HepG2 (cell line): ENCODE data around the gene CENATAC.

Experiments
- CREB1 ChIP-seq, 2 experiments: fragments of 450-650 bp in 1 of 2; IDR thresholded peaks; 2 replicates each; pipeline ENCODE4 v1.6.1; 2016 to 2017; ENCODE audit warnings: control low read depth in 1 of 2, mild to moderate bottlenecking in 1 of 2, missing compliant biosample characterization in 1 of 2, missing genetic modification characterization in 1 of 2
- DNMT3B ChIP-seq: conservative IDR thresholded peaks from 2 replicates; pipeline ENCODE4 v1.6.1; 2016; ENCODE audit warnings: missing biosample characterization, control low read depth
- KLF9 ChIP-seq: IDR thresholded peaks from 2 replicates; pipeline ENCODE4 v1.6.1; 2016; ENCODE audit warnings: low read depth
- PHB2 ChIP-seq: fragments of 450-650 bp; IDR thresholded peaks from 2 replicates; pipeline ENCODE4 v1.6.1; 2018; ENCODE audit not compliant: partially characterized antibody
- POLR2AphosphoS2 ChIP-seq: IDR thresholded peaks from 2 replicates; pipeline ENCODE4 v1.6.1; 2011; ENCODE audit warnings: low read depth, low read length, improper control_type of control experiment
- TF ChIP-seq, protein P1 (sequence below): sonication (generic); formaldehyde crosslinking; IDR thresholded peaks from 2 replicates; pipeline ENCODE4 v1.5.0; 2020; ENCODE audit warnings: mild to moderate bottlenecking, missing genetic modification reagents, moderate library complexity
- TF ChIP-seq, protein P2 (sequence below): sonication (generic); formaldehyde crosslinking; IDR thresholded peaks from 2 replicates; pipeline ENCODE4 v1.8.0; 2022; ENCODE audit warnings: missing genetic modification reagents, mild to moderate bottlenecking, moderate library complexity, borderline replicate concordance

DNA sequence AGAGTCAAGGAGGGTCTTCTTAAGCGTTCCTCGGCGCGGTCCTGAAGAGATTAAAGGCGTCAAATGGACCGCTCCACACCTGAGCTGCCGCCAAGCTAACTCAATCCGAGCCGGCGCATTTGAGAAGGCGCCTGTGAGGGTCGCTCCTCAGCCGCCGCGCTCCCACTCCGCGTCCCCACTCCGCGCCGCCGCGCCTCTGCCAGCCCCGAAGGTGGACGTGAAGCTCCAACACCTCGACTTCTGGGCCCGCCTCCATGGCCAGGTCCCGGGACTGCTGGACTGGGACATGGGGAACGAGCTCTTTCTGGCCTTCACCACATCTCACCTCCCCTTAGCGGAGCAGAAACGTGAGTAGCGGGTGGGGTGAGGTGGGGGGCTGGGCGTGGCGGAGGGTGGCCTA lies 26.3 kb upstream of the CENATAC start, which contains the start of gene FOXR1:
- TF ChIP-seq, protein P1, sequence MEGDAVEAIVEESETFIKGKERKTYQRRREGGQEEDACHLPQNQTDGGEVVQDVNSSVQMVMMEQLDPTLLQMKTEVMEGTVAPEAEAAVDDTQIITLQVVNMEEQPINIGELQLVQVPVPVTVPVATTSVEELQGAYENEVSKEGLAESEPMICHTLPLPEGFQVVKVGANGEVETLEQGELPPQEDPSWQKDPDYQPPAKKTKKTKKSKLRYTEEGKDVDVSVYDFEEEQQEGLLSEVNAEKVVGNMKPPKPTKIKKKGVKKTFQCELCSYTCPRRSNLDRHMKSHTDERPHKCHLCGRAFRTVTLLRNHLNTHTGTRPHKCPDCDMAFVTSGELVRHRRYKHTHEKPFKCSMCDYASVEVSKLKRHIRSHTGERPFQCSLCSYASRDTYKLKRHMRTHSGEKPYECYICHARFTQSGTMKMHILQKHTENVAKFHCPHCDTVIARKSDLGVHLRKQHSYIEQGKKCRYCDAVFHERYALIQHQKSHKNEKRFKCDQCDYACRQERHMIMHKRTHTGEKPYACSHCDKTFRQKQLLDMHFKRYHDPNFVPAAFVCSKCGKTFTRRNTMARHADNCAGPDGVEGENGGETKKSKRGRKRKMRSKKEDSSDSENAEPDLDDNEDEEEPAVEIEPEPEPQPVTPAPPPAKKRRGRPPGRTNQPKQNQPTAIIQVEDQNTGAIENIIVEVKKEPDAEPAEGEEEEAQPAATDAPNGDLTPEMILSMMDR, result no peak
- TF ChIP-seq PHB2 (no peak), KLF9 (CRISPR knock-in tag) (no peak), POLR2AphosphoS2 (no peak), DNMT3B (CRISPR knock-in tag) (no peak), CREB1 (IDR thresholded peaks at IDR 0.05) (no peak), CREB1 (CRISPR knock-in tag; IDR thresholded peaks at IDR 0.05) (no peak)
- TF ChIP-seq, protein P2, sequence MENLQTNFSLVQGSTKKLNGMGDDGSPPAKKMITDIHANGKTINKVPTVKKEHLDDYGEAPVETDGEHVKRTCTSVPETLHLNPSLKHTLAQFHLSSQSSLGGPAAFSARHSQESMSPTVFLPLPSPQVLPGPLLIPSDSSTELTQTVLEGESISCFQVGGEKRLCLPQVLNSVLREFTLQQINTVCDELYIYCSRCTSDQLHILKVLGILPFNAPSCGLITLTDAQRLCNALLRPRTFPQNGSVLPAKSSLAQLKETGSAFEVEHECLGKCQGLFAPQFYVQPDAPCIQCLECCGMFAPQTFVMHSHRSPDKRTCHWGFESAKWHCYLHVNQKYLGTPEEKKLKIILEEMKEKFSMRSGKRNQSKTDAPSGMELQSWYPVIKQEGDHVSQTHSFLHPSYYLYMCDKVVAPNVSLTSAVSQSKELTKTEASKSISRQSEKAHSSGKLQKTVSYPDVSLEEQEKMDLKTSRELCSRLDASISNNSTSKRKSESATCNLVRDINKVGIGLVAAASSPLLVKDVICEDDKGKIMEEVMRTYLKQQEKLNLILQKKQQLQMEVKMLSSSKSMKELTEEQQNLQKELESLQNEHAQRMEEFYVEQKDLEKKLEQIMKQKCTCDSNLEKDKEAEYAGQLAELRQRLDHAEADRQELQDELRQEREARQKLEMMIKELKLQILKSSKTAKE (CRISPR knock-in tag), result no peak
